ENCODE data around the gene FAM110D. TPM values are rescaled to one million over a fixed set of nuclear protein-coding genes. Genes with fewer than 3 reads are reported as not detected.

FAM110D gene
- total RNA-seq, 1 donor from 2014 or later = not detected

GRCh38 chr1:26177182-26177684 is 18.4 kb downstream of the FAM110D start, which contains the start of gene CNKSR1:
Gene CNKSR1, plus strand, starts transcription at chr1:26177491. Its CDS starts 57 bp downstream, at chr1:26177548.
- Histone ChIP-seq H3K27me3 (ENCODE audit: control insufficient read depth, insufficient read depth, low read length) (no peaks in the 10 kb centered on the region), H3K4me3 (ENCODE audit: low read depth, low read length) (peak within 1 kb of the TSS; percentile 64), H3K36me3 (ENCODE audit: control insufficient read depth, insufficient read depth, low read length) (peaks cover 8% of the 10 kb centered on the region)
- FAIRE-seq = no peak
- TF ChIP-seq, protein P1, sequence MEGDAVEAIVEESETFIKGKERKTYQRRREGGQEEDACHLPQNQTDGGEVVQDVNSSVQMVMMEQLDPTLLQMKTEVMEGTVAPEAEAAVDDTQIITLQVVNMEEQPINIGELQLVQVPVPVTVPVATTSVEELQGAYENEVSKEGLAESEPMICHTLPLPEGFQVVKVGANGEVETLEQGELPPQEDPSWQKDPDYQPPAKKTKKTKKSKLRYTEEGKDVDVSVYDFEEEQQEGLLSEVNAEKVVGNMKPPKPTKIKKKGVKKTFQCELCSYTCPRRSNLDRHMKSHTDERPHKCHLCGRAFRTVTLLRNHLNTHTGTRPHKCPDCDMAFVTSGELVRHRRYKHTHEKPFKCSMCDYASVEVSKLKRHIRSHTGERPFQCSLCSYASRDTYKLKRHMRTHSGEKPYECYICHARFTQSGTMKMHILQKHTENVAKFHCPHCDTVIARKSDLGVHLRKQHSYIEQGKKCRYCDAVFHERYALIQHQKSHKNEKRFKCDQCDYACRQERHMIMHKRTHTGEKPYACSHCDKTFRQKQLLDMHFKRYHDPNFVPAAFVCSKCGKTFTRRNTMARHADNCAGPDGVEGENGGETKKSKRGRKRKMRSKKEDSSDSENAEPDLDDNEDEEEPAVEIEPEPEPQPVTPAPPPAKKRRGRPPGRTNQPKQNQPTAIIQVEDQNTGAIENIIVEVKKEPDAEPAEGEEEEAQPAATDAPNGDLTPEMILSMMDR (IDR thresholded peaks at IDR 0.05; ENCODE audit: insufficient read depth, low read length, severe bottlenecking) = peak; percentile 63
- peak; percentile 83 for DNase-seq (ENCODE audit: low read depth)

DNA sequence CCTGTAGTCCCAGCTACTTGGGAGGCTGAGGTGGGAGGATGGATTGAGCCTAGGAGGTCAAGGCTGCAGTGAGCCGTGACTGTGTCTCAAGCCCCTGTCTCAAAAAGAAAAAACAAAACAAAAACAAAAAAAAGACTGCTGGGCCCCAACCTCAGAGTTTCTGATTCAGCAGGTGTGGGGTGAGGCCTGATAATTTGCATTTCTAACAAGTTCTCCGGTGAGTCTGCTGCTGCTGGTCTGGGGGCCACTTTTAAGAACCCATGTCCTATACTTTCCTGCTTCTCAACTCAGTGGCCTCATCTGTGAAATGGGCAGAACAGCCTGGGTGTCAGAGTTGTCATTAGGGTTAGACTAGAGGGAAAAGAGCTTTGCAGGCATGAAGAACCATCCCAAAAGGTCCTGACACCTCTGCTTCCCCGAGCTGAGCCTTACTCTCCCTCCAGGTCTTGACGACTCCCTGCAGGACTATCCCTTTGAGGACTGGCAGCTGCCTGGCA is 21.2 kb downstream of the FAM110D start:
- H3K27me3 ChIP-seq (ENCODE audit: control insufficient read depth, insufficient read depth, low read length) = no peaks in the 10 kb centered on the region
- TF ChIP-seq, protein P1 (IDR thresholded peaks at IDR 0.05; ENCODE audit: insufficient read depth, low read length, severe bottlenecking) = no peak
- H3K4me3 ChIP-seq (ENCODE audit: low read depth, low read length) = no peak overlapping the region
- FAIRE-seq (no peak), DNase-seq (ENCODE audit: low read depth) (no peak)
- peaks cover 32% of the 10 kb centered on the region for H3K36me3 ChIP-seq (ENCODE audit: control insufficient read depth, insufficient read depth, low read length)

DNA sequence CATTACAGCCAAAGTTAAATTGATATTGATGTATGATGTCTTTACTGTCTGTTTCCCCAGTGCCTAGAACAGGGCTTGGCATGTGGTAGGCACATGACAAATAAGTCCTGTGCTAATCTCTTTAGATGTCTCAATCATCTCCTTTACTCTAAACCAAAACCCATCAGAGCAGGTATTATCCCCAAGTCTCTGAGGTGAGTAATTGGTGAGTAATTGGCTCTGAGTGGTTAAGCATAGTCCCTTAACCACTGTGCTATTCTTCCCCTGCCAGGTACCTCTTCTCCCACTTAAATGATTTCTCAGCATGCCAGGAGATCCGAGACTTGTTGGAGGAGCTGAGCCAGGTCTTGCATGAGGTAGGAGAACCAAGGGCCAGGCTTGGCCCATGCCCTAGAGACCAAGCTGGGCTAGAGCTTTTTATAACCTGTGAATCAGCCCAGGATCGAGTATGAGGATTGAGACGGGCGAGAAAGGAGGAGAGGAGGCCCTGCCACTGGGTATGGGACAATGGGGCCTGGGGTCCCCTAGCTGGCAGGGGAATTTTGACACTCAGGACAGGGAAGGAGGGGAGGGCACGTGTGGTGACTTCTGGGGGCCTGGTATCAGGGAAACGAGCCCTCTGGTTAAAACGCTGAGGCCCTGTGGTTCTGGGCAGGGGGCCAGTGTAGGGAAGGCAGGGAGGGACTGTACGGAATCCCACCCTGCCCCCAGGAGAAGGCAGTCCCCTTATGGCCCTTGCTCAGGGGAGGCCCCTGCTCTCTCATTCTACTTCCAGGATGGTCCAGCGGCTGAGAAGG is 22.9 kb downstream of the FAM110D start:
- DNase-seq (ENCODE audit: low read depth) = peak; percentile 98
- Histone ChIP-seq H3K27me3 (ENCODE audit: control insufficient read depth, insufficient read depth, low read length) (no peaks in the 10 kb centered on the region), H3K4me3 (ENCODE audit: low read depth, low read length) (no peak overlapping the region), H3K36me3 (ENCODE audit: control insufficient read depth, insufficient read depth, low read length) (peaks cover 34% of the 10 kb centered on the region)
- FAIRE-seq = peak; percentile 89
- TF ChIP-seq, protein P1 (IDR thresholded peaks at IDR 0.05; ENCODE audit: insufficient read depth, low read length, severe bottlenecking) = no peak

DNA sequence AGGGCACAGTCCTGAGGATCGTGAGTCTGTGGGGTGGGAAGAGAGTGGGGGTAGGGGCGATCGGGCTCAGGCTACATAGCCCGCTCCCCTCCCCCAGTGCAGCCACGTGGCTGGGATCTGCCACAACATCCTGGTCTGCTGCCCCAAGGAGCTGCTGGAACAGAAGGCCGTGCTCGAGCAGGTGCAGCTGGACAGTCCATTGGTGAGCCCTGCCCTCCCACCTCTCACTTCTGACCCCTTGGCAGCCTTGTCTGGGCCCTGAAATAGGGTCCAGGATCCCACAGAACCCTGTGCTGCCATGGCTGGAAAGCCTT is 23.5 kb downstream of the FAM110D start:
- Histone ChIP-seq H3K27me3 (ENCODE audit: control insufficient read depth, insufficient read depth, low read length) (no peaks in the 10 kb centered on the region), H3K36me3 (ENCODE audit: control insufficient read depth, insufficient read depth, low read length) (peaks cover 36% of the 10 kb centered on the region), H3K4me3 (ENCODE audit: low read depth, low read length) (no peak overlapping the region)
- TF ChIP-seq, protein P1 (IDR thresholded peaks at IDR 0.05; ENCODE audit: insufficient read depth, low read length, severe bottlenecking) = no peak
- FAIRE-seq = no peak
- DNase-seq (ENCODE audit: low read depth) = no peak

GRCh38 chr1:26184086-26184485 is 25.2 kb downstream of the FAM110D start:
- Histone ChIP-seq H3K27me3 (ENCODE audit: control insufficient read depth, insufficient read depth, low read length) (no peaks in the 10 kb centered on the region), H3K36me3 (ENCODE audit: control insufficient read depth, insufficient read depth, low read length) (peaks cover 45% of the 10 kb centered on the region), H3K4me3 (ENCODE audit: low read depth, low read length) (no peak overlapping the region)
- DNase-seq (ENCODE audit: low read depth) (no peak), FAIRE-seq (no peak)
- TF ChIP-seq, protein P1 (IDR thresholded peaks at IDR 0.05; ENCODE audit: insufficient read depth, low read length, severe bottlenecking) = no peak
